Ascending aorta (tissue), 2 donors: ENCODE results near the gene KCTD10. TPM values are rescaled to one million over a fixed set of nuclear protein-coding genes. Genes with fewer than 3 reads are reported as not detected.

Experiments used
- DNase-seq, 2 donors: peaks; one replicate each; pipeline ENCODE4 v3.0.0-alpha.2; 2019; ENCODE audit warnings: low spot score in 2 of 2
- H3K27ac ChIP-seq, 2 donors: fragments of 200-600 bp; sonication (generic); one replicate each; pipeline ENCODE4 v1.5.1; 2016 to 2017; ENCODE audit warnings: mild to moderate bottlenecking in 1 of 2
- H3K27me3 ChIP-seq: fragments of 200-600 bp; sonication (generic); one replicate; pipeline ENCODE4 v1.5.1; 2017
- H3K36me3 ChIP-seq, 2 donors: fragments of 200-600 bp; sonication (generic); one replicate each; pipeline ENCODE4 v1.5.1; 2016
- H3K4me1 ChIP-seq, 2 donors: fragments of 200-600 bp; sonication (generic); one replicate each; pipeline ENCODE4 v1.5.1; 2016 to 2017; ENCODE audit warnings: mild to moderate bottlenecking in 1 of 2
- H3K4me3 ChIP-seq, 2 donors: fragments of 200-600 bp; sonication (generic); one replicate each; pipeline ENCODE4 v1.5.1; 2016 to 2017; ENCODE audit warnings: mild to moderate bottlenecking in 1 of 2
- H3K9me3 ChIP-seq, 2 donors: fragments of 200-600 bp; sonication (generic); one replicate each; pipeline ENCODE4 v1.5.1; 2016
- CTCF ChIP-seq, 3 experiments: fragments of 200-600 bp in 2 of 3; fragments of 450-650 bp in 1 of 3; sonication (generic) in 2 of 3; IDR thresholded peaks; one replicate each; pipeline ENCODE4 v1.5.1; 2016 to 2019; ENCODE audit warnings: antibody characterized with exemption in 3 of 3, mild to moderate bottlenecking in 1 of 3, moderate library complexity in 1 of 3
- intact Hi-C: fragments of 100-400 bp; cut with DNase I; formaldehyde crosslinking; loops from one replicate; pipeline ENCODE4 v1.15.1; 2023
- total RNA-seq: library from RNA; depleted of rRNA; stranded (reverse); fragments of >200 nt; gene quantifications from one replicate; pipeline ENCODE4 v1.1.0, GENCODE V29; 2016

The KCTD10 gene
- total RNA-seq, 1 donor from 2014 or later = 102 TPM

- no peak for DNase-seq
- no peaks in the 10 kb centered on the region for H3K27me3 ChIP-seq
- intact Hi-C loops = no loop called here
- H3K4me1 ChIP-seq = no peaks in the 10 kb centered on the region
- peaks cover 86 to 98% of the 10 kb centered on the region in 2 donors for H3K36me3 ChIP-seq
- H3K27ac ChIP-seq = no peak overlapping the region
- no peak for TF ChIP-seq CTCF (IDR thresholded peaks at IDR 0.05)
- no peak overlapping the region for H3K4me3 ChIP-seq
- no peaks in the 10 kb centered on the region for H3K9me3 ChIP-seq
These were observed 24.2 kb upstream of the KCTD10 start for GRCh38 chr12:109501299-109501698.

- no peak for TF ChIP-seq CTCF (IDR thresholded peaks at IDR 0.05)
These were observed 23.5 kb upstream of the KCTD10 start for GRCh38 chr12:109500406-109501185.

GRCh38 chr12:109497675-109498074 lies 20.6 kb upstream of the KCTD10 start:
- DNase-seq = no peak

More at GRCh38 chr12:109500406-109501185, 23.5 kb upstream of the KCTD10 start:
- Histone ChIP-seq H3K9me3 (no peaks in the 10 kb centered on the region), H3K27ac (no peak overlapping the region), H3K27me3 (no peaks in the 10 kb centered on the region), H3K36me3 (peaks cover 83 to 98% of the 10 kb centered on the region in 2 donors), H3K4me1 (no peaks in the 10 kb centered on the region), H3K4me3 (no peak overlapping the region)
- DNase-seq = no peak
- intact Hi-C loops = no loop called here

GRCh38 chr12:109496306-109496705 lies 19.2 kb upstream of the KCTD10 start:
- Histone ChIP-seq H3K9me3 (no peaks in the 10 kb centered on the region), H3K4me1 (no peaks in the 10 kb centered on the region), H3K27me3 (no peaks in the 10 kb centered on the region), H3K27ac (no peak overlapping the region), H3K4me3 (no peak overlapping the region), H3K36me3 (peaks cover 78 to 93% of the 10 kb centered on the region in 2 donors)
- DNase-seq = no peak
- no peak for TF ChIP-seq CTCF (IDR thresholded peaks at IDR 0.05)
- intact Hi-C loops = no loop called here

More at GRCh38 chr12:109497675-109498074, 20.6 kb upstream of the KCTD10 start:
- Histone ChIP-seq H3K9me3 (no peaks in the 10 kb centered on the region), H3K27ac (no peak overlapping the region), H3K27me3 (no peaks in the 10 kb centered on the region), H3K4me3 (no peak overlapping the region), H3K4me1 (no peaks in the 10 kb centered on the region), H3K36me3 (peaks cover 80 to 95% of the 10 kb centered on the region in 2 donors)
- intact Hi-C loops = no loop called here
- no peak for TF ChIP-seq CTCF (IDR thresholded peaks at IDR 0.05)

GRCh38 chr12:109495012-109495411 lies 17.9 kb upstream of the KCTD10 start:
- TF ChIP-seq CTCF (IDR thresholded peaks at IDR 0.05) = no peak
- Histone ChIP-seq H3K4me1 (no peaks in the 10 kb centered on the region), H3K27me3 (no peaks in the 10 kb centered on the region), H3K36me3 (peaks cover 71 to 93% of the 10 kb centered on the region in 2 donors), H3K9me3 (no peaks in the 10 kb centered on the region), H3K27ac (no peak overlapping the region), H3K4me3 (no peak overlapping the region)
- DNase-seq = no peak
- intact Hi-C loops = no loop called here
